Panc1 (cell line): ENCODE data around the gene AIFM3. TPM values are rescaled to one million over a fixed set of nuclear protein-coding genes. Genes with fewer than 3 reads are reported as not detected.

Experiments used
- ATAC-seq: fragments of 200-7000 bp; cut with Tn5 transposase; 2 replicates; pipeline ENCODE4 v1.9.1; 2020; ENCODE audit warnings: mild to moderate bottlenecking, moderate library complexity
- BruUV-seq: library from RNA; stranded (reverse); fragments of 400-500 nt; replicated peaks from 2 replicates; lab custom pipeline; 2021; lab: Mats Ljungman, UMichigan
- CTCF ChIA-PET: fragments of 300-600 bp; sonication (Branson Sonifier 250); formaldehyde crosslinking; loops from one replicate; lab custom pipeline; 2022; ENCODE audit warnings: antibody characterized with exemption; lab: Charles Lee
- POLR2A ChIA-PET: fragments of 300-600 bp; sonication (Branson Sonifier 250); formaldehyde crosslinking; loops from one replicate; lab custom pipeline; 2022; ENCODE audit warnings: antibody characterized with exemption; lab: Charles Lee
- DNase-seq: peaks from one replicate; pipeline ENCODE4 v3.0.0-alpha.2; 2010; ENCODE audit warnings: low read depth, low spot score
- H3K27ac ChIP-seq: 2 replicates; pipeline ENCODE4 v1.5.1; 2011; ENCODE audit warnings: mild to moderate bottlenecking, low read length, inconsistent platforms
- H3K27me3 ChIP-seq: fragments of 200-500 bp; sonication (Bioruptor generic); 2 replicates; pipeline ENCODE4 v1.6.0; 2014; ENCODE audit warnings: low read length, inconsistent platforms; ENCODE audit not compliant: control insufficient read depth, insufficient read depth
- H3K36me3 ChIP-seq: fragments of 200-500 bp; sonication (Bioruptor generic); 2 replicates; pipeline ENCODE4 v1.5.1; 2014; ENCODE audit warnings: inconsistent platforms, mild to moderate bottlenecking, low read length, moderate library complexity; ENCODE audit not compliant: control insufficient read depth, insufficient read depth
- H3K4me1 ChIP-seq: 2 replicates; pipeline ENCODE4 v1.5.1; 2011; ENCODE audit warnings: inconsistent platforms, mild to moderate bottlenecking, low read length, moderate library complexity; ENCODE audit not compliant: control insufficient read depth, insufficient read depth
- H3K4me3 ChIP-seq, 2 experiments: 2 replicates each; pipeline ENCODE4 v1.5.1; 2011 to 2012; ENCODE audit warnings: low read depth in 2 of 2, low read length in 2 of 2, mild to moderate bottlenecking in 2 of 2, inconsistent platforms in 1 of 2, moderate library complexity in 1 of 2
- H3K9me3 ChIP-seq: fragments of 200-500 bp; sonication (Bioruptor generic); 2 replicates; pipeline ENCODE4 v1.5.1; 2014; ENCODE audit warnings: low read depth, mild to moderate bottlenecking, inconsistent platforms, low read length, moderate library complexity; ENCODE audit not compliant: control insufficient read depth, insufficient read depth
- CTCF ChIP-seq: fragments of 450-650 bp; IDR thresholded peaks from 2 replicates; pipeline ENCODE4 v1.5.1; 2017; ENCODE audit warnings: mild to moderate bottlenecking
- POLR2AphosphoS5 ChIP-seq: IDR thresholded peaks from 2 replicates; pipeline ENCODE4 v1.6.1; 2012; ENCODE audit warnings: mild to moderate bottlenecking, low read depth, low read length, moderate library complexity
- REST ChIP-seq, 2 experiments: IDR thresholded peaks; 2 replicates each; pipeline ENCODE4 v1.6.1; 2011 to 2012; ENCODE audit warnings: low read depth in 2 of 2, control low read depth in 1 of 2, low read length in 1 of 2, mild to moderate bottlenecking in 1 of 2, moderate library complexity in 1 of 2; ENCODE audit not compliant: insufficient read depth in 1 of 2
- SIN3A ChIP-seq: IDR thresholded peaks from 2 replicates; pipeline ENCODE4 v1.6.1; 2012; ENCODE audit warnings: low read depth, mild to moderate bottlenecking, low read length, moderate library complexity, borderline replicate concordance; ENCODE audit not compliant: insufficient read depth
- TCF7L2 ChIP-seq: IDR thresholded peaks from 2 replicates; pipeline ENCODE4 v1.6.1; 2011; ENCODE audit warnings: mild to moderate bottlenecking, low read depth, low read length, inconsistent platforms
- in situ Hi-C: cut with HindIII; loops from 2 replicates; pipeline ENCODE4 v1.10.0; 2016; ENCODE audit warnings: low sequenced_read_pairs, low pct_unique_long_range_greater_than_20kb
- intact Hi-C: fragments of 100-400 bp; cut with micrococcal nuclease; formaldehyde crosslinking; loops from one replicate; pipeline ENCODE4 v1.10.0; 2022; ENCODE audit not compliant: unreplicated experiment
- total RNA-seq: library from RNA; stranded (reverse); gene quantifications from one replicate; pipeline ENCODE4 v1.2.1, GENCODE V29; 2021; ENCODE audit not compliant: unreplicated experiment

Gene AIFM3
- total RNA-seq, 1 experiment from 2014 or later = 2.7 TPM

- Histone ChIP-seq H3K27ac (no peak overlapping the region), H3K27me3 (no peaks in the 10 kb centered on the region), H3K4me3 (no peak overlapping the region), H3K4me1 (no peaks in the 10 kb centered on the region), H3K36me3 (no peaks in the 10 kb centered on the region), H3K9me3 (no peaks in the 10 kb centered on the region)
- TF ChIP-seq REST (IDR thresholded peaks at IDR 0.05; ENCODE audit: insufficient read depth in 1 of 2, low read depth in 2 of 2, low read length in 1 of 2) (no peak), SIN3A (no peak), POLR2AphosphoS5 (no peak), CTCF (no peak), TCF7L2 (no peak)
- in situ Hi-C loops (no loop called here), intact Hi-C loops (no loop called here)
- POLR2A ChIA-PET = no interaction called here
- CTCF ChIA-PET = no interaction called here
- no peak for ATAC-seq
- BruUV-seq = no TSS peak
- no peak for DNase-seq
Measured at GRCh38 chr22:20992456-20993303, 25.6 kb downstream of the AIFM3 start.

GRCh38 chr22:20993304-20994127 lies 26.5 kb downstream of the AIFM3 start:
- no TSS peak for BruUV-seq
- Histone ChIP-seq H3K27me3 (no peaks in the 10 kb centered on the region), H3K4me3 (no peak overlapping the region), H3K27ac (no peak overlapping the region), H3K9me3 (no peaks in the 10 kb centered on the region), H3K4me1 (no peaks in the 10 kb centered on the region), H3K36me3 (no peaks in the 10 kb centered on the region)
- DNase-seq (no peak), ATAC-seq (no peak)
- in situ Hi-C loops = no loop called here
- CTCF ChIA-PET = no interaction called here
- POLR2A ChIA-PET = no interaction called here
- intact Hi-C loops = no loop called here
- no peak for TF ChIP-seq REST (IDR thresholded peaks at IDR 0.05; ENCODE audit: insufficient read depth in 1 of 2, low read depth in 2 of 2, low read length in 1 of 2)
- no peak for TF ChIP-seq TCF7L2
- TF ChIP-seq CTCF = no peak
- TF ChIP-seq POLR2AphosphoS5 = no peak
- no peak for TF ChIP-seq SIN3A
